ENCODE measurements around the gene KIAA0232. TPM values are rescaled to one million over a fixed set of nuclear protein-coding genes. Genes with fewer than 3 reads are reported as not detected.
A peak's percentile ranks its signal among the peaks of the same experiment; 100 is the strongest.

Gene KIAA0232
- total and polyA plus RNA-seq, 9 of the 15 experiments (the other 6 are each of a cell fraction or from before 2014, with no cell fraction given) = 3.5 to 17.4 (median 13.0) TPM

- POLR2A ChIA-PET = interaction anchor here (0.7 to 3.1 kb wide), 8 partner anchors 9 to 59 kb away, joined by 3 to 28 read pairs (median 3); no protein-coding TSS in a partner anchor
- Histone ChIP-seq H2AFZ (ENCODE audit: low read depth, low read length) (no peak overlapping the region), H3K36me3 (ENCODE audit: control insufficient read depth, insufficient read depth, low read length) (peaks cover 83% of the 10 kb centered on the region; the same call in 2 of the 3 replicates), H3K4me2 (ENCODE audit: insufficient read depth, low read length) (peak overlapping the region; percentile 35), H3K79me2 (ENCODE audit: control insufficient read depth, insufficient read depth, low read length) (peaks cover 87% of the 10 kb centered on the region), H3K4me3 (no peak overlapping the region), H3K9me1 (ENCODE audit: control insufficient read depth, insufficient read depth, low read length) (peaks cover 15% of the 10 kb centered on the region), H3K9me3 (replicated peaks; ENCODE audit: control insufficient read depth, insufficient read depth, low read depth, low read length) (no peaks in the 10 kb centered on the region), H4K20me1 (replicated peaks; ENCODE audit: control insufficient read depth, insufficient read depth, low read length) (peaks cover 62% of the 10 kb centered on the region), H3K27me3 (ENCODE audit: control insufficient read depth in 2 of 2, insufficient read depth in 2 of 2, low read length in 2 of 2) (no peaks in the 10 kb centered on the region), H3K27ac (ENCODE audit: extremely low read depth, low read depth, low read length) (no peak overlapping the region), H3K4me1 (replicated peaks in 1 of 2; ENCODE audit: control insufficient read depth in 2 of 2, insufficient read depth in 2 of 2, low read length in 2 of 2) (peaks cover 29 to 48% of the 10 kb centered on the region in 2 experiments), H3K9ac (ENCODE audit: insufficient read depth in 1 of 2, low read depth in 2 of 2, low read length in 2 of 2) (peak overlapping the region in 1 of 2 experiments; percentile 75; a peak in 1 of 4 replicates)
- no TSS peak for BruUV-seq (replicated peaks)
- in situ Hi-C loops (cut with MboI) = no loop called here
- FAIRE-seq = peak; percentile 93
- CTCF ChIA-PET (ENCODE audit: low intra/inter-chr PET ratio) = no interaction called here
- 11% methylated on average over 14 of the region's 14 CpGs for WGBS (ENCODE audit: insufficient coverage, low coverage, missing lambda C conversion rate)
- peak; percentile 35 to 76 (median 48) for DNase-seq (ENCODE audit: extremely low read depth in 1 of 4, low spot score in 3 of 4)
- peak; percentile 67 for ATAC-seq
- intact Hi-C loops (cut with micrococcal nuclease) = no loop called here
- TF ChIP-seq JUN (IDR thresholded peaks at IDR 0.05; ENCODE audit: borderline replicate concordance, low read depth, low read length) (peak; percentile 48; the same call in 1 of the 2 replicates), JUN (CRISPR knock-in tag; IDR thresholded peaks at IDR 0.05; ENCODE audit: borderline replicate concordance) (no peak), SMARCE1 (IDR thresholded peaks at IDR 0.05) (peak; percentile 64; the same call in 1 of the 2 replicates), NR2C2 (CRISPR knock-in tag; IDR thresholded peaks at IDR 0.05) (no peak; the same call in 1 of the 2 replicates), NR2C2 (tag; IDR thresholded peaks at IDR 0.05) (peak; percentile 33; the same call in 1 of the 2 replicates), ZNF444 (CRISPR knock-in tag; IDR thresholded peaks at IDR 0.05) (no peak), MTA3 (IDR thresholded peaks at IDR 0.05; ENCODE audit: borderline replicate concordance) (peak; percentile 16; the same call in 1 of the 2 replicates), ZNF3 (CRISPR knock-in tag; IDR thresholded peaks at IDR 0.05) (no peak), SREBF1 (IDR thresholded peaks at IDR 0.05; ENCODE audit: borderline replicate concordance, low read depth, low read length) (no peak), DIDO1 (tag; IDR thresholded peaks at IDR 0.05; ENCODE audit: low read depth) (no peak), PTRF (tag; IDR thresholded peaks at IDR 0.05) (no peak), DMBX1 (CRISPR knock-in tag; IDR thresholded peaks at IDR 0.05; ENCODE audit: borderline replicate concordance) (peak; percentile 66), CBX3 (IDR thresholded peaks at IDR 0.05; ENCODE audit: borderline replicate concordance in 1 of 2, low read length in 2 of 2) (peak in 1 of 2 experiments; percentile 32; a peak in 1 of 3 replicates), ZNF318 (IDR thresholded peaks at IDR 0.05; ENCODE audit: borderline replicate concordance in 1 of 2, low read depth in 1 of 2) (peak in 1 of 2 experiments; percentile 65; a peak in 1 of 4 replicates)
Measured at GRCh38 chr4:6925357-6925836, 142.9 kb downstream of the KIAA0232 start.

All from K562 (cell line).